ENCODE results near the gene SMIM14. TPM values are rescaled to one million over a fixed set of nuclear protein-coding genes. Genes with fewer than 3 reads are reported as not detected.

The SMIM14 gene
- total RNA-seq, 1 experiment from 2014 or later, result 14.5 TPM

DNA sequence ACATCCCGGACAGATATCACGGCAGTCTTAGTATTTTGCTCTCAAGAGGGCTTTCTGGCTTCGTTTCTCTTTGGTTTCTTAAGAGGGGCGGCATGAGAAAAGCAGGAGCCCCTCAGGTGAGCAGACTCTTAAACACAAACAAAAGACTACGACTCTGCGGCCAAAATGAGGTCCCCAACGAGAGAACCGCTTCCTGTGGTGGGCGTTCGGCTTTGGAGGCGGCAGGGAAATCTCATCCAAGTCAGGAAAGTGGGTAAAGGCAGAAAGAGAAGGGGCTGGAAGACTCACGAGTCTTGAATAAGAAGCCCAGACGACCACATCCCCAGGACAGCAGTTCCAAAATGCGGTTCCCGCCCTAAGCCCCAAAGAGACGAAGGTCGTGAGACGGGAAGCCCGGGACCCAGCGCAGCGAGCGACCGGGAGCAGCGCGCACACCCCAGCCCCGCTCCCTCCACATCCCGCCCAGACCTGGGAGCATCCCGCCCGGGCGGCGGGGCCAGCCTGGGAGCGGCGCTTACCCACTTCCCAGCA lies 111.8 kb downstream of the SMIM14 start:
- H3K36me3 ChIP-seq (ENCODE audit: insufficient read depth, low read length, poor library complexity, severe bottlenecking), result peaks cover 2% of the 10 kb centered on the region
- ChIA-PET POLR2A (ENCODE audit: low non-redundant PET) (no interaction called here), CTCF (interaction anchor here (0.9 kb wide), 1 partner anchor 57 kb away, joined by 5 read pairs; no protein-coding TSS in a partner anchor)
- TF ChIP-seq EZH2 (IDR thresholded peaks at IDR 0.05; ENCODE audit: borderline replicate concordance, low read depth, low read length, poor library complexity, severe bottlenecking) (no peak), CTCF (conservative IDR thresholded peaks at IDR 0.05; ENCODE audit: low read depth, low read length) (no peak)
- intact Hi-C loops (cut with micrococcal nuclease; ENCODE audit: unreplicated experiment), result loop anchor here (5.0 kb wide), 2 partner anchors 110 to 450 kb away; partner anchors contain the start of genes PDS5A and SMIM14
- peak overlapping the region; percentile 78 for H3K27ac ChIP-seq (ENCODE audit: low read depth, low read length, poor library complexity, severe bottlenecking)
- no peak for DNase-seq (ENCODE audit: low spot score)
- peak overlapping the region; percentile 84 for H3K4me3 ChIP-seq (ENCODE audit: low read depth, low read length, poor library complexity, severe bottlenecking)
- BruUV-seq (replicated peaks), result TSS peak; percentile 66
- H3K4me1 ChIP-seq (ENCODE audit: insufficient read depth, low read length, poor library complexity, severe bottlenecking), result peaks cover 11% of the 10 kb centered on the region
- H3K27me3 ChIP-seq (replicated peaks; ENCODE audit: insufficient read depth, low read depth, low read length, poor library complexity), result no peaks in the 10 kb centered on the region
- no peaks in the 10 kb centered on the region for H3K9me3 ChIP-seq (ENCODE audit: low read depth, low read length, poor library complexity, severe bottlenecking)

GRCh38 chr4:39525822-39526690 lies 112.6 kb downstream of the SMIM14 start:
- Histone ChIP-seq H3K4me3 (ENCODE audit: low read depth, low read length, poor library complexity, severe bottlenecking) (peak overlapping the region; percentile 84), H3K9me3 (ENCODE audit: low read depth, low read length, poor library complexity, severe bottlenecking) (no peaks in the 10 kb centered on the region), H3K36me3 (ENCODE audit: insufficient read depth, low read length, poor library complexity, severe bottlenecking) (peaks cover 2% of the 10 kb centered on the region), H3K27me3 (replicated peaks; ENCODE audit: insufficient read depth, low read depth, low read length, poor library complexity) (no peaks in the 10 kb centered on the region), H3K4me1 (ENCODE audit: insufficient read depth, low read length, poor library complexity, severe bottlenecking) (peaks cover 18% of the 10 kb centered on the region), H3K27ac (ENCODE audit: low read depth, low read length, poor library complexity, severe bottlenecking) (peak overlapping the region; percentile 78)
- intact Hi-C loops (cut with micrococcal nuclease; ENCODE audit: unreplicated experiment), result loop anchor here (5.0 kb wide), 2 partner anchors 111 to 451 kb away; partner anchors contain the start of genes PDS5A and SMIM14
- POLR2A ChIA-PET (ENCODE audit: low non-redundant PET), result no interaction called here
- TF ChIP-seq CTCF (conservative IDR thresholded peaks at IDR 0.05; ENCODE audit: low read depth, low read length), result no peak; the same call in 1 of the 2 replicates
- TF ChIP-seq EZH2 (IDR thresholded peaks at IDR 0.05; ENCODE audit: borderline replicate concordance, low read depth, low read length, poor library complexity, severe bottlenecking), result no peak
- CTCF ChIA-PET, result no interaction called here
- BruUV-seq (replicated peaks), result no TSS peak
- no peak for DNase-seq (ENCODE audit: low spot score)

DNA sequence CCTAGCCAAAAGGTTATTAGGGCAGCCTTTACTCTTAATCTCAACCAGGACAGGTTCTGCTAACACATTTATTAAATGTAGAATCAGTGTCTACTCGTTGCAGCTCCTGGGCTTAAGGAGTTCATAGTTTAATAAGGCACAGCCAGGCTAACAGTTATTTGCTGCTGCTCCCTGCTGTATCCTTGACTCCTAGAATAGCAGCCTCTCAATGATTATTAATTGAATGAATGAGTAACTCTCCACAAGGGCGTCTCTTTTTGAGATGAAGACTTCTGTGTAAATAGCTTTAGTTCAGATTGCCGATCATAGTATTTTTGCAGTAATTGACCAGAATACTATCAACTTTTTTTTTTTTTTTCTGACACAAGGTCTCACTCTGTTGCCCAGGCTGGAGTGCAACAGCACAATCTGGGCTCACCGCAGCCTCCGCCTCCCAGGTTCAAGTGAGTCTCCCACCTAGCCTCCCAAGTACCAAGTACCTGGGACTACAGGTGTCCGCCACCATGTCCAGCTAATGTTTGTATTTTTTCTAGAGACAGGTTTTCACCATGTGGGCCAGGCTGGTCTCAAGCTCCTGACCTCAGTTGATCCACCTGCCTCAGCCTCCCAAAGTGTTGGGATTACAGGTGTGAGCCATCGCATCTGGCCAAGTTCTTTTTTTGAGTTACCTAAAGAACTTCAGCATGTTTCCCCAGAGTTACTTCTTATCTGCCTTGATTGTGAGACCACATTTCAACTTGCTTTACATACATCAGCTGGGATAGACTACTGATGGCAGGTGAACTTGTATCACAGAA lies 114.3 kb downstream of the SMIM14 start:
- H3K27ac ChIP-seq (ENCODE audit: low read depth, low read length, poor library complexity, severe bottlenecking), result no peak overlapping the region
- H3K36me3 ChIP-seq (ENCODE audit: insufficient read depth, low read length, poor library complexity, severe bottlenecking), result peaks cover 8% of the 10 kb centered on the region
- no peak overlapping the region for H3K4me3 ChIP-seq (ENCODE audit: low read depth, low read length, poor library complexity, severe bottlenecking)
- ChIA-PET POLR2A (ENCODE audit: low non-redundant PET) (no interaction called here), CTCF (no interaction called here)
- H3K4me1 ChIP-seq (ENCODE audit: insufficient read depth, low read length, poor library complexity, severe bottlenecking), result peaks cover 20% of the 10 kb centered on the region
- TF ChIP-seq CTCF (conservative IDR thresholded peaks at IDR 0.05; ENCODE audit: low read depth, low read length) (no peak), EZH2 (IDR thresholded peaks at IDR 0.05; ENCODE audit: borderline replicate concordance, low read depth, low read length, poor library complexity, severe bottlenecking) (no peak)
- H3K27me3 ChIP-seq (replicated peaks; ENCODE audit: insufficient read depth, low read depth, low read length, poor library complexity), result no peaks in the 10 kb centered on the region
- no TSS peak for BruUV-seq (replicated peaks)
- intact Hi-C loops (cut with micrococcal nuclease; ENCODE audit: unreplicated experiment), result no loop called here
- H3K9me3 ChIP-seq (ENCODE audit: low read depth, low read length, poor library complexity, severe bottlenecking), result no peaks in the 10 kb centered on the region
- no peak for DNase-seq (ENCODE audit: low spot score)
